Chondrocyte (in vitro differentiated cells): Measurements from ENCODE around the gene CCDC93. TPM values are rescaled to one million over a fixed set of nuclear protein-coding genes. Genes with fewer than 3 reads are reported as not detected.

ENCODE experiments used
- DNase-seq: peaks from one replicate; pipeline ENCODE4 v3.0.0; 2021; ENCODE audit warnings: mixed read lengths, low spot score
- H3K27ac Mint-ChIP-seq: one replicate; pipeline ENCODE4 v1.8.0; 2021; ENCODE audit warnings: mild to moderate bottlenecking, moderate library complexity, mixed read lengths; ENCODE audit not compliant: unreplicated experiment
- H3K27me3 Mint-ChIP-seq: 2 replicates; pipeline ENCODE4 v1.8.0; 2021; ENCODE audit warnings: low read depth, mixed read lengths
- H3K36me3 Mint-ChIP-seq: 2 replicates; pipeline ENCODE4 v1.8.0; 2021; ENCODE audit warnings: low read depth, mixed read lengths
- H3K4me1 Mint-ChIP-seq: 2 replicates; pipeline ENCODE4 v1.8.0; 2021; ENCODE audit warnings: low read depth, mild to moderate bottlenecking, mixed read lengths
- H3K4me3 Mint-ChIP-seq: one replicate; pipeline ENCODE4 v1.8.0; 2021; ENCODE audit warnings: mild to moderate bottlenecking, moderate library complexity, mixed read lengths; ENCODE audit not compliant: unreplicated experiment
- H3K9me3 Mint-ChIP-seq: 2 replicates; pipeline ENCODE4 v1.8.0; 2021; ENCODE audit warnings: low read depth, mixed read lengths
- total RNA-seq: library from RNA; stranded (reverse); gene quantifications from 3 replicates; pipeline ENCODE4 v1.2.1, GENCODE V29; 2021
- TF ChIP-seq, protein P1 (sequence below): fragments of 200-600 bp; sonication (generic); IDR thresholded peaks from 2 replicates; pipeline ENCODE4 v1.5.0; 2021; ENCODE audit warnings: antibody characterized with exemption, mild to moderate bottlenecking, moderate library complexity

Gene CCDC93
- total RNA-seq, 1 donor from 2014 or later: 22.8 TPM

DNA sequence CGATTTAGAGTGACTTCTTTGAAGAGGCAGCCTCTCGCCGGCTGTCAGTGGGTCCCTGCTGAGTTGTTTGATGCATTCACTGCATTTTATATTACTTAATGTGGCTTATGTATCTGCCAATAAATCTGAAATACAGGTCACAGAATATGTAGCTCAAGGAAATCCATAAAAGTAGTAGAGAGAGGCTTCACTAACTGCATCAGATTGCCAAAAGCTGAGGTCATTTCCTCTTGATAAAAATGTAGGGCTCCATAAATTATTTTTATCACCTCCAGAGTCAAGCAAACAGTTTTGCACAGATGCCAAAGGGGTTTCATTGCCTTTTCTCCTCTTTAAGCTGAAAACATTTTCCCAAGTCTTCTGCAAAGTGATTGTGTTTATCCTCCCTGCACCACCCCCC lies 36.5 kb upstream of the CCDC93 start:
- Mint-ChIP-seq H3K9me3 (no peaks in the 10 kb centered on the region), H3K27me3 (peaks cover 42% of the 10 kb centered on the region), H3K36me3 (no peaks in the 10 kb centered on the region), H3K4me1 (peaks cover 3% of the 10 kb centered on the region), H3K4me3 (no peak overlapping the region), H3K27ac (no peak overlapping the region)
- DNase-seq: no peak
- TF ChIP-seq, protein P1, sequence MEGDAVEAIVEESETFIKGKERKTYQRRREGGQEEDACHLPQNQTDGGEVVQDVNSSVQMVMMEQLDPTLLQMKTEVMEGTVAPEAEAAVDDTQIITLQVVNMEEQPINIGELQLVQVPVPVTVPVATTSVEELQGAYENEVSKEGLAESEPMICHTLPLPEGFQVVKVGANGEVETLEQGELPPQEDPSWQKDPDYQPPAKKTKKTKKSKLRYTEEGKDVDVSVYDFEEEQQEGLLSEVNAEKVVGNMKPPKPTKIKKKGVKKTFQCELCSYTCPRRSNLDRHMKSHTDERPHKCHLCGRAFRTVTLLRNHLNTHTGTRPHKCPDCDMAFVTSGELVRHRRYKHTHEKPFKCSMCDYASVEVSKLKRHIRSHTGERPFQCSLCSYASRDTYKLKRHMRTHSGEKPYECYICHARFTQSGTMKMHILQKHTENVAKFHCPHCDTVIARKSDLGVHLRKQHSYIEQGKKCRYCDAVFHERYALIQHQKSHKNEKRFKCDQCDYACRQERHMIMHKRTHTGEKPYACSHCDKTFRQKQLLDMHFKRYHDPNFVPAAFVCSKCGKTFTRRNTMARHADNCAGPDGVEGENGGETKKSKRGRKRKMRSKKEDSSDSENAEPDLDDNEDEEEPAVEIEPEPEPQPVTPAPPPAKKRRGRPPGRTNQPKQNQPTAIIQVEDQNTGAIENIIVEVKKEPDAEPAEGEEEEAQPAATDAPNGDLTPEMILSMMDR: no peak

DNA sequence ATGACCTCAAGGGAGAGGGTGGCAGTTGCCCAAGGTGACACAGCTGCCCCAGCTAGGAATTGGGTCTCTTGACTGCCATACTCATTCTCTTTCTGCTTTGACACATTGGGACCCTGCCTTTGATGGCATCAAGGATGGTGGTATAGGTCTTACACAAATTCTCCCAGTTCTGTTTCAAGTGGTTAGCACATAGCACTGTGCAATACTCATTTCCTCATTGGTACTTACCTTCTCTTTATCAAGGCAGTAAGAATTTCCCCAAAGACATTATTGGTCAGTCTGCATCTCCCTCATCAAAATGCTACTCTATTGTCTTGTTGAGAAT lies 35.9 kb upstream of the CCDC93 start:
- Mint-ChIP-seq H3K27me3 (peaks cover 41% of the 10 kb centered on the region), H3K9me3 (no peaks in the 10 kb centered on the region), H3K27ac (no peak overlapping the region), H3K4me3 (no peak overlapping the region), H3K4me1 (peaks cover 3% of the 10 kb centered on the region), H3K36me3 (no peaks in the 10 kb centered on the region)
- no peak for DNase-seq
- TF ChIP-seq, protein P1: no peak

- Mint-ChIP-seq H3K4me1 (peaks cover 3% of the 10 kb centered on the region), H3K4me3 (no peak overlapping the region), H3K27me3 (peaks cover 42% of the 10 kb centered on the region), H3K27ac (no peak overlapping the region), H3K36me3 (no peaks in the 10 kb centered on the region), H3K9me3 (no peaks in the 10 kb centered on the region)
- TF ChIP-seq, protein P1: no peak
- DNase-seq: no peak
Observed at GRCh38 chr2:118049140-118049815, 35.4 kb upstream of the CCDC93 start.

GRCh38 chr2:118048401-118048800 lies 34.5 kb upstream of the CCDC93 start:
- no peak overlapping the region for H3K4me3 Mint-ChIP-seq
- no peak for DNase-seq
- H3K27ac Mint-ChIP-seq: no peak overlapping the region
- H3K4me1 Mint-ChIP-seq: peaks cover 3% of the 10 kb centered on the region
- H3K9me3 Mint-ChIP-seq: no peaks in the 10 kb centered on the region
- H3K36me3 Mint-ChIP-seq: peaks cover 2% of the 10 kb centered on the region
- TF ChIP-seq, protein P1: no peak
- peaks cover 43% of the 10 kb centered on the region for H3K27me3 Mint-ChIP-seq

GRCh38 chr2:118047380-118047826 lies 33.5 kb upstream of the CCDC93 start:
- TF ChIP-seq, protein P1: no peak
- DNase-seq: no peak
- peaks cover 2% of the 10 kb centered on the region for H3K36me3 Mint-ChIP-seq
- no peak overlapping the region for H3K4me3 Mint-ChIP-seq
- H3K27me3 Mint-ChIP-seq: peaks cover 48% of the 10 kb centered on the region
- H3K4me1 Mint-ChIP-seq: peaks cover 3% of the 10 kb centered on the region
- H3K27ac Mint-ChIP-seq: no peak overlapping the region
- no peaks in the 10 kb centered on the region for H3K9me3 Mint-ChIP-seq
